H9 (cell line): ENCODE measurements around the gene KATNIP. TPM values are rescaled to one million over a fixed set of nuclear protein-coding genes. Genes with fewer than 3 reads are reported as not detected.
A peak's percentile ranks its signal among the peaks of the same experiment; 100 is the strongest.

Source experiments
- DNase-seq: peaks from one replicate; pipeline ENCODE4 v3.0.0-alpha.2; 2017
- H2AFZ ChIP-seq: one replicate; pipeline ENCODE4 v1.6.1; 2013; ENCODE audit warnings: mild to moderate bottlenecking, low read length, control low read depth, moderate library complexity
- H2AK5ac ChIP-seq: 2 replicates; pipeline ENCODE4 v1.6.1; 2013; ENCODE audit warnings: low read length, control low read depth, mixed read lengths; ENCODE audit not compliant: insufficient read length
- H2BK120ac ChIP-seq: one replicate; pipeline ENCODE4 v1.6.1; 2013; ENCODE audit warnings: low read depth, mild to moderate bottlenecking, low read length, control low read depth, inconsistent platforms; ENCODE audit not compliant: poor library complexity, severe bottlenecking
- H2BK12ac ChIP-seq: 2 replicates; pipeline ENCODE4 v1.6.1; 2013; ENCODE audit warnings: low read length, control low read depth, mixed read lengths, low read depth; ENCODE audit not compliant: insufficient read length
- H2BK15ac ChIP-seq: 2 replicates; pipeline ENCODE4 v1.6.1; 2013; ENCODE audit warnings: low read depth, low read length, control low read depth
- H2BK20ac ChIP-seq: one replicate; pipeline ENCODE4 v1.6.1; 2013; ENCODE audit warnings: low read depth, mild to moderate bottlenecking, low read length, control low read depth, inconsistent platforms; ENCODE audit not compliant: poor library complexity, severe bottlenecking
- H2BK5ac ChIP-seq: 2 replicates; pipeline ENCODE4 v1.6.1; 2013; ENCODE audit warnings: low read length, control low read depth, mixed read lengths; ENCODE audit not compliant: insufficient read length
- H3K14ac ChIP-seq: 2 replicates; pipeline ENCODE4 v1.6.1; 2013; ENCODE audit warnings: low read length, control low read depth; ENCODE audit not compliant: insufficient read depth
- H3K18ac ChIP-seq: 2 replicates; pipeline ENCODE4 v1.6.1; 2013; ENCODE audit warnings: low read depth, mild to moderate bottlenecking, mixed read lengths, low read length, control low read depth; ENCODE audit not compliant: insufficient read length
- H3K23ac ChIP-seq: 2 replicates; pipeline ENCODE4 v1.6.1; 2013; ENCODE audit warnings: low read length, control low read depth, mixed read lengths, low read depth; ENCODE audit not compliant: insufficient read length
- H3K23me2 ChIP-seq: 2 replicates; pipeline ENCODE4 v1.6.1; 2013; ENCODE audit warnings: low read depth, mild to moderate bottlenecking, mixed read lengths, low read length, control low read depth; ENCODE audit not compliant: insufficient read length, poor library complexity, severe bottlenecking
- H3K27ac ChIP-seq: 2 replicates; pipeline ENCODE4 v1.5.1; 2013; ENCODE audit warnings: low read length, control low read depth, mixed read lengths, low read depth; ENCODE audit not compliant: insufficient read length
- H3K27me3 ChIP-seq: 2 replicates; pipeline ENCODE4 v1.6.1; 2013; ENCODE audit warnings: low read length, control low read depth, inconsistent platforms; ENCODE audit not compliant: insufficient read depth
- H3K4ac ChIP-seq: 2 replicates; pipeline ENCODE4 v1.6.1; 2013; ENCODE audit warnings: low read depth, mild to moderate bottlenecking, control low read depth, inconsistent platforms, low read length, moderate library complexity
- H3K4me1 ChIP-seq: 2 replicates; pipeline ENCODE4 v1.6.1; 2013; ENCODE audit warnings: low read length, control low read depth, inconsistent platforms; ENCODE audit not compliant: insufficient read depth
- H3K4me2 ChIP-seq: 2 replicates; pipeline ENCODE4 v1.6.1; 2013; ENCODE audit warnings: low read length, control low read depth, mixed read lengths; ENCODE audit not compliant: insufficient read length, insufficient read depth
- H3K56ac ChIP-seq: 2 replicates; pipeline ENCODE4 v1.6.1; 2013; ENCODE audit warnings: low read depth, mild to moderate bottlenecking, mixed read lengths, low read length, control low read depth; ENCODE audit not compliant: insufficient read length
- H3K79me1 ChIP-seq: 2 replicates; pipeline ENCODE4 v1.6.1; 2013; ENCODE audit warnings: low read depth, mild to moderate bottlenecking, moderate library complexity, low read length, control low read depth, inconsistent platforms; ENCODE audit not compliant: insufficient read depth, poor library complexity, severe bottlenecking
- H3K79me2 ChIP-seq: 2 replicates; pipeline ENCODE4 v1.6.1; 2013; ENCODE audit warnings: low read length, control low read depth, inconsistent platforms; ENCODE audit not compliant: insufficient read depth
- H3K9ac ChIP-seq: 2 replicates; pipeline ENCODE4 v1.6.1; 2013; ENCODE audit warnings: low read length, control low read depth, mixed read lengths; ENCODE audit not compliant: insufficient read length; ENCODE audit errors: extremely low read depth
- H3K9me3 ChIP-seq: one replicate; pipeline ENCODE4 v1.6.1; 2013; ENCODE audit warnings: low read depth, low read length, inconsistent platforms; ENCODE audit not compliant: control insufficient read depth
- H3T11ph ChIP-seq: one replicate; pipeline ENCODE4 v1.6.1; 2013; ENCODE audit warnings: mild to moderate bottlenecking, low read length, control low read depth, inconsistent platforms
- H4K20me1 ChIP-seq: one replicate; pipeline ENCODE4 v1.6.1; 2013; ENCODE audit not compliant: control insufficient read depth, insufficient read length, insufficient read depth
- H4K5ac ChIP-seq: 2 replicates; pipeline ENCODE4 v1.6.1; 2013; ENCODE audit warnings: low read depth, mild to moderate bottlenecking, mixed read lengths, low read length, control low read depth; ENCODE audit not compliant: insufficient read length
- H4K8ac ChIP-seq: replicated peaks from 2 replicates; pipeline ENCODE4 v1.6.1; 2013; ENCODE audit warnings: low read length, control low read depth, mixed read lengths, low read depth; ENCODE audit not compliant: insufficient read length
- H4K91ac ChIP-seq: 2 replicates; pipeline ENCODE4 v1.6.1; 2013; ENCODE audit warnings: low read depth, mild to moderate bottlenecking, moderate library complexity, mixed read lengths, low read length, control low read depth; ENCODE audit not compliant: insufficient read length
- H3K27ac Mint-ChIP-seq, 3 experiments: 2 replicates in 2 of 3; 3 replicates in 1 of 3; pipeline ENCODE4 v1.8.0; 2020 to 2021; ENCODE audit warnings: mixed read lengths in 3 of 3, mild to moderate bottlenecking in 1 of 3, moderate library complexity in 1 of 3
- H3K27me3 Mint-ChIP-seq: 2 replicates; pipeline ENCODE4 v1.8.0; 2021; ENCODE audit warnings: low read depth, mild to moderate bottlenecking, moderate library complexity, mixed read lengths
- H3K36me3 Mint-ChIP-seq, 3 experiments: 2 replicates in 2 of 3; 3 replicates in 1 of 3; pipeline ENCODE4 v1.8.0; 2020 to 2021; ENCODE audit warnings: low read depth in 3 of 3, mixed read lengths in 3 of 3; ENCODE audit not compliant: insufficient read depth in 1 of 3
- H3K4me1 Mint-ChIP-seq, 2 experiments: 2 replicates each; pipeline ENCODE4 v1.8.0; 2020; ENCODE audit warnings: mixed read lengths in 2 of 2
- H3K4me3 Mint-ChIP-seq, 2 experiments: 2 replicates in 1 of 2; 3 replicates in 1 of 2; pipeline ENCODE4 v1.8.0; 2020 to 2021; ENCODE audit warnings: mild to moderate bottlenecking in 2 of 2, mixed read lengths in 2 of 2, moderate library complexity in 1 of 2
- H3K9me3 Mint-ChIP-seq, 2 experiments: 2 replicates in 1 of 2; 3 replicates in 1 of 2; pipeline ENCODE4 v1.8.0; 2020; ENCODE audit warnings: mild to moderate bottlenecking in 2 of 2, mixed read lengths in 2 of 2, moderate library complexity in 1 of 2
- CTCF ChIP-seq: fragments of 200-600 bp; sonication (generic); conservative IDR thresholded peaks from 3 replicates; pipeline ENCODE4 v1.8.0; 2021; ENCODE audit warnings: antibody characterized with exemption, mild to moderate bottlenecking
- WGBS: extraction: QIAGEN DNeasy Blood & Tissue Kit; methylation state at CpG from one replicate; pipeline ENCODE4 v1.1.7; 2013; ENCODE audit warnings: missing lambda C conversion rate, low lambda C conversion rate, mixed read lengths; ENCODE audit not compliant: insufficient read length; ENCODE audit errors: extremely low coverage; 5-methylcytosine and 5-hydroxymethylcytosine counted together
- total RNA-seq: library from RNA; stranded (reverse); gene quantifications from 2 replicates; pipeline ENCODE4 v1.2.1, GENCODE V29; 2021

KATNIP gene
- total RNA-seq, 1 experiment from 2014 or later, result 13.2 TPM

- no peak for TF ChIP-seq CTCF
- H2BK15ac ChIP-seq, result no peak overlapping the region
- H2BK20ac ChIP-seq, result no peak overlapping the region
- no peak overlapping the region for H2BK5ac ChIP-seq
- H3K4ac ChIP-seq, result no peak overlapping the region
- H3K4me1 ChIP-seq, result no peaks in the 10 kb centered on the region
- no peak overlapping the region for H2AK5ac ChIP-seq
- H3K79me2 ChIP-seq, result peaks cover 13% of the 10 kb centered on the region; the same call in 1 of the 2 replicates
- no peak overlapping the region for H3K56ac ChIP-seq
- H4K8ac ChIP-seq, result no peak overlapping the region
- H3K23ac ChIP-seq, result no peak overlapping the region
- WGBS, result no CpG with 5 or more reads among the region's 1 CpG
- no peaks in the 10 kb centered on the region for H3K9me3 ChIP-seq
- no peak overlapping the region for H3K9ac ChIP-seq
- no peak overlapping the region for H3K27ac ChIP-seq
- peaks cover 6 to 15% (median 14%) of the 10 kb centered on the region in 3 experiments; a peak in 6 of 7 replicates for H3K36me3 Mint-ChIP-seq
- H2BK12ac ChIP-seq, result no peak overlapping the region
- peak overlapping the region; percentile 68 for H3K4me2 ChIP-seq
- no peak overlapping the region for H3T11ph ChIP-seq
- no peaks in the 10 kb centered on the region for H4K20me1 ChIP-seq
- H3K27me3 ChIP-seq, result no peaks in the 10 kb centered on the region
- H2BK120ac ChIP-seq, result no peak overlapping the region
- peaks cover 13% of the 10 kb centered on the region for H3K79me1 ChIP-seq
- peak overlapping the region; percentile 99 to 100 for H3K4me3 Mint-ChIP-seq
- no peaks in the 10 kb centered on the region; the same call in 1 of the 2 replicates for H3K27me3 Mint-ChIP-seq
- no peak overlapping the region for H3K14ac ChIP-seq
- peaks cover 3% of the 10 kb centered on the region for H3K23me2 ChIP-seq
- DNase-seq, result no peak
- no peak overlapping the region for H4K5ac ChIP-seq
- H2AFZ ChIP-seq, result no peak overlapping the region
- H3K9me3 Mint-ChIP-seq, result no peaks in the 10 kb centered on the region
- no peak overlapping the region for H3K18ac ChIP-seq
- H4K91ac ChIP-seq, result no peak overlapping the region
- peaks cover 11 to 25% of the 10 kb centered on the region in 2 experiments for H3K4me1 Mint-ChIP-seq
- H3K27ac Mint-ChIP-seq, result peak overlapping the region in 1 of 3 experiments; percentile 57; a peak in 1 of 7 replicates
These were observed 1.1 kb downstream of the KATNIP start for GRCh38 chr16:27551036-27551435.
